ENCODE data around the gene EIF3CL.
"Not testable (repeated sequence)": the region's sequence is repeated elsewhere in the genome, so short reads cannot be mapped to it uniquely, and the experiment has no call there.

The EIF3CL gene

GRCh38 chr16:28403220-28404072 is at the start of gene EIF3CL:
EIF3CL (minus strand) TSS chr16:28403841; CDS start chr16:28403618, 223 bp downstream.
- DNase-seq: not testable (repeated sequence)

DNA sequence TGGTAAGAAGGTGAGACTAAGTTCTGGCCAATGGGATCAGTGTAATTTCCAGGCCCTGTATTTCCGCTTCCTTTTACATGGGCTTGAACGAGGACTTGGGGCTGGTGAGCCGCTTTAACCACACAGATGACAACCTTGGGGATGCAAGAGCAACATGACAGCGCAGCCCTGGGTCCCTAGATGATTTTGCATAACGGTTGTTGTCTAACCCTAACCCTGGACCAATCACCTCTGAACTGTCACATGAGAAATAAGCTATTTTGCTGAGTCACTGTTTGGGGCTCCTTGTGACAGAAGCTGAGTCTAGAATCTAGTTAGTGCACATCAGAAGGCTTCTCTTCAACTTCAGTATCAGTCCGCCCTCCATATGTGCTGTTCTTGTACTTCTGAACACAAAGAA is 43.4 kb upstream of the EIF3CL start:
- DNase-seq: not testable (repeated sequence)

DNA sequence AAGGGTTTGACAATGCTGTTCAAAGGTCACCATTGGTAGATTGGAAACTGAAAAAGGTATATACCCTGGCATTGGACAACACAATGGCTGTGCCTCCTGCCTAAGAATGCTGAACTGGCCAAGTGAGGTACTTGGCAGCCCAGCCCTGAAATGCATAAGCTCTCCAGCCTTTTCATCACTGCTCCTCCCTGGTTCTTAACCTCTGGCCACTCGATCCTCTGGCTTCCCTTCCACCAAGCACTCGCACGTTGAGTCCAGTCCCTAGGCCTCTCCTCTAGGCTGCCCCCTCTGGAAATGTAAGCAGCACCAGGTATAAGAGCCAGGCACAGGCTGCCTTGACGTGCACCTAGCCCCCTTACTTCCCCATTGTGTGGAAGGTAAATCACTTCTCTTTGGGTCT is 42.7 kb upstream of the EIF3CL start:
- not testable (repeated sequence) for DNase-seq

DNA sequence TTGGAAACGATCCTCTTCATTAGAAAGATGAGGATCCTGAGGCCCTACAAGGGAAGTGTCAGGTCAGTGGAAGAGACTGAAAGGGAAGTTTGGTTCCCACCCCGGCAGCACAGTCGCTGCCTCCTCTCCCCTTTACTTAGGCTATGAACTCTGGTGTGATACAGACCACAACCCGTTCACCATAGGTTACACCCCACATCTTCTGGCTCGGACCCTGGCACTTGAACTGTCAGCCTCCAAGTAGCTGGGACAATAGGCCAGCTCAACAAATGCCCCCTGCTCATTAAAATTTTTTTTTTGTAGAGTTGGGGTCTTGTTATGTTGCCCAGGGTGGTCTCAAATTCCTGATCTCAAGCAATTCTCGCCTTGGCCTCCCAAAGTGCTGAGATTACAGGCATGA is 40.3 kb upstream of the EIF3CL start:
- not testable (repeated sequence) for DNase-seq

- DNase-seq: not testable (repeated sequence)
Observed at GRCh38 chr16:28438899-28439298, 35.3 kb upstream of the EIF3CL start.

DNA sequence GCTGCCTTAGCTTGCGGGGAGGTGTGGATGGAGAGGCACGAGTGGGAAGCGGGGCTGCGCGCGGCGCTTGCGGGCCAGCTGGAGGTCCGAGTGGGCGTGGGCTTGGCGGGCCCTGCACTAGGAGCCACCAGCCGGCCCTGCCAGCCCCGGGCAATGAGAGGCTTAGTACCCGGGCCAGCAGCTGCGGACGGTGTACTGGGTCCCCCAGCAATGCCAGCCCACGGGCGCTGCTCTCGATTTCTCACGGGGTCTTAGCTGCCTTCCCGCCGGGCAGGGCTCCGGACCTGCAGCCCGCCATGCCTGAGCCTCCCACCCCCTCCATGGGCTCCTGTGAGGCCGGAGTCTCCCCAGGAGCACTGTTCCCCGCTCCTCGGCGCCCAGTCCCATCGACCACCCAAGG is 31.7 kb upstream of the EIF3CL start:
- not testable (repeated sequence) for DNase-seq

DNA sequence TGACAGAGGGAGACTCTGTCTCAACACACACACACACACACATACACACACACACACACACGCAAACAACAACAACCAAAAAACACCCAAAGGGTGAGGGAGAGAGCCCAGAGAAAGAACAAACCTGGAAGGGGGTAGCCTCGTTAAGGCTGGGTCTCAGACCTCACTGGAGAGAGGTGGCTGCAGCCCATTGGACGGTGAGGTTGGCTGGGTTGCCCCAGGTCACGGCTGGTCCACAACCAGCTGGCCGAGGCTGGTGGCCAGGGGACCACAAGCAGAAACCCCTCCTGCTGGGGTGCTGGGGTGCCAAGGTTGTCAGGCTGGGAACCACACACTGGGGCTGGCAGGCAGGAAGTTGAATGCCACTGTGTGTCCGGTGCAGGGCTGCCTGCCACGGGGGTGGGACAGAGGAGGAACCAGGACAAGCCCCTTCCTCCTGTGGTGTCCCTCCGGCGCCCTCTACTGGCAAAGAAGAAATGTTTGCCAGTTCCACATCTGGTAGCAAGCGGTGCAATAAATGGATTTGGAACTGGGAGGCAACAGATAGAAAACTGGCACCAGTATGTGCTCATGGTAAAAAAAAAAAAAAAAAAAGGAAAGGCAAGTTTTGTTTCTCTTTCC is 22.5 kb upstream of the EIF3CL start:
- not testable (repeated sequence) for DNase-seq

- DNase-seq: not testable (repeated sequence)
Observed at GRCh38 chr16:28421071-28421750, 17.6 kb upstream of the EIF3CL start.

- DNase-seq: not testable (repeated sequence)
Observed at GRCh38 chr16:28417033-28417432, 13.4 kb upstream of the EIF3CL start.

GRCh38 chr16:28414530-28414929 is 10.9 kb upstream of the EIF3CL start:
- DNase-seq: not testable (repeated sequence)

DNA sequence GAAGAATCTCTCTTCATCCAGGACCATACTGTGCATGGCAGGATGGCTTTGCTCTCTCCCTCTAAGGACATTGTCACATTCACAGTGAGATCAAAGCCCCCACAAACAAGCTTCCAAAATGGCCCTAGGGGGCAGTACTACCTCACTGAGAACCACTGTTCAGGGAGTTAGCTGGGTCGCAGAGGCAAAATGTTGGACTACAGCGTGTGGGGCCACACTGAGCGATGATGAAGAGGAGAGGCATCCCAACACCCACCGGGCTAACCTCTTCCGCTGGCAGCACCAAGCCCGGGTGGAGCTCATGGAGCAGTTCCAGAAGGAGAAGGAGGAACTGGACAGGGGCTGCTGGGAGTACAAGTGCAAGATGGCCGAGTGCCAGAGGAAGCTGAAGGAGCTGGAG is 9.9 kb upstream of the EIF3CL start:
- DNase-seq: not testable (repeated sequence)

GRCh38 chr16:28392054-28392453 is 11.6 kb downstream of the EIF3CL start:
- not testable (repeated sequence) for DNase-seq

GRCh38 chr16:28382177-28382867 is 21.3 kb downstream of the EIF3CL start:
- not testable (repeated sequence) for DNase-seq

DNA sequence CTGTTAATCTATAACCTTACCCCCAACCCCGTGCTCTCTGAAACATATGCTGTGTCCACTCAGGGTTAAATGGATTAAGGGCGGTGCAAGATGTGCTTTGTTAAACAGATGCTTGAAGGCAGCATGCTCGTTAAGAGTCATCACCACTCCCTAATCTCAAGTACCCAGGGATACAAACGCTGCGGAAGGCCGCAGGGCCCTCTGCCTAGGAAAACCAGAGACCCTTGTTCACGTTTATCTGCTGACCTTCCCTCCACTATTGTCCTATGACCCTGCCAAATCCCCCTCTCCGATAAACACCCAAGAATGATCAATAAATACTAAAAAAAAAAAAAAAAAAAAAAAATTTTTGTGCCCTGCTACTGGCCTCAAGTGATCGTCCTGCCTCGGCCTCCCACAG is 25.8 kb downstream of the EIF3CL start:
- DNase-seq: not testable (repeated sequence)

DNA sequence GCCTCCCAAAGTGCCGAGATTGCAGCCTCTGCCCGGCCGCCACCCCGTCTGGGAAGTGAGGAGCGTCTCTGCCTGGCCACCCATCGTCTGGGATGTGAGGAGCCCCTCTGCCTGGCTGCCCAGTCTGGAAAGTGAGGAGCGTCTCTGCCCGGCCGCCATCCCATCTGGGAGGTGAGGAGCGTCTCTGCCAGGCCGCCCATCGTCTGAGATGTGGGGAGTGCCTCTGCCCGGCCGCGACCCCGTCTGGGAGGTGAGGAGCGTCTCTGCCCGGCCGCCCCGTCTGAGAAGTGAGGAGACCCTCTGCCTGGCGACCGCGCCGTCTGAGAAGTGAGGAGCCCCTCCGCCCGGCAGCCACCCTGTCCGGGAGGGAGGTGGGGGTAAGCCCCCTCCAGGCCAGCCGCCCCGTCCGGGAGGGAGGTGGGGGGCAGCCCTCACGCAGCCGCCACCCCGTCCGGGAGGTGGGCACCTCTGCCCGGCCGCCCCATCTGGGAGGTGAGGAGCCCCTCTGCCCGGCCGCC is 26.5 kb downstream of the EIF3CL start:
- not testable (repeated sequence) for DNase-seq

DNA sequence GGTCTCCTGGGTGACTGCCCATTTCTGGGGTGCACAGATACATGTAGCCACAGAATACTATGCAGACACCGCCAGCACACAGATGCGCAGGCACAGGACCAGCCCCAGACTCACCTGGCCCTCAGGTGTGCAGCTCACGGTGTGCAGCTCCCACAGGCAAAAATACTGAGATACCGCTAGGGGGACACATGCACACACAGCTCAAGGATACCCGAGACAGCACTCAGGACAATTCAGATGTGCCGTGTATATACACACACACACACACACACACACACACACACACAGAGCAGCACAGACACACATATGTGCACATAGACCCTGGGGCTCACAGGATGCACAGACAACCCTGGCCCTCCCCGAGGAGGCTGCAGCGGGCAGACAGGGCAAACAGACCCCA is 28.5 kb downstream of the EIF3CL start:
- DNase-seq: not testable (repeated sequence)

DNA sequence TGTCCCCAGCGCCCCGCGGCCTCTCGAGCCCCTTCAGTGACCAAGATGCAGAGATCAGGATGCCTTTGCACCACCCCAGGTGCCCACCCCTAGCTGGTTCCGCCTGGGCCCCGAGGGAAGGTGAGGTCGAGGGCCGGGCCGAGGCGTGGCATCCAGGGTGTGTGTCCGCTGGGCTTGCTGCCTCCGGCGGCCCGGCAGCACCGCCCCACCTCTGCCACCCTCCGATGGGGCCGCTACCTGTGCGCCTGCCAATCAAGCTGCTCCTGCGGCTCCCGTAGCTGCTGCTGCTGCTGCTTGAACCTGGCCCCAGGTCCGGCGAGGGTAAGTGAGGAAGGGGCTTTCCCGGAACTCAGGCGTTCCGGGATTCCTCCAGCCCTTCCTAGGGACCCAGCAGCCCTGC is 29.4 kb downstream of the EIF3CL start:
- DNase-seq: not testable (repeated sequence)

DNA sequence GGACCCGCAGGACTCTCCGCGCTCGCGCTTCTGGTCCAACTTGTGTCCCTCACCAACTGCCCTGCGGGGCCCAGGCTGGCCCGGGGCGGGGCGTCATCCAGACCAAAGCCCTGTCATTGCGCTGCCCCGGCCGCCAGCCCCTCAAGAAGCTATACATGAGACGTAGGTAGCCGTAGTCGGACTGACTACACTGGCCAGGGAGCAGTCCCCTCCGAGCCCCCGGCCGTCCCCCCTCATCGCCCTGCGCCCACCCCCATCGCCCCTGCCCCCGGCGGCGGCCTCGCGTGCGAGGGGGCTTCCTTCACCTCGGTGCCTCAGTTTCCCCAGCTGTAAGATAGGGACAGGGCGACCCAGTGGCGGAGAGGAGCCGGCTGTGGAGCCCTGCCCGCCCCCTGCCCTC is 35.7 kb downstream of the EIF3CL start:
- DNase-seq: not testable (repeated sequence)

DNA sequence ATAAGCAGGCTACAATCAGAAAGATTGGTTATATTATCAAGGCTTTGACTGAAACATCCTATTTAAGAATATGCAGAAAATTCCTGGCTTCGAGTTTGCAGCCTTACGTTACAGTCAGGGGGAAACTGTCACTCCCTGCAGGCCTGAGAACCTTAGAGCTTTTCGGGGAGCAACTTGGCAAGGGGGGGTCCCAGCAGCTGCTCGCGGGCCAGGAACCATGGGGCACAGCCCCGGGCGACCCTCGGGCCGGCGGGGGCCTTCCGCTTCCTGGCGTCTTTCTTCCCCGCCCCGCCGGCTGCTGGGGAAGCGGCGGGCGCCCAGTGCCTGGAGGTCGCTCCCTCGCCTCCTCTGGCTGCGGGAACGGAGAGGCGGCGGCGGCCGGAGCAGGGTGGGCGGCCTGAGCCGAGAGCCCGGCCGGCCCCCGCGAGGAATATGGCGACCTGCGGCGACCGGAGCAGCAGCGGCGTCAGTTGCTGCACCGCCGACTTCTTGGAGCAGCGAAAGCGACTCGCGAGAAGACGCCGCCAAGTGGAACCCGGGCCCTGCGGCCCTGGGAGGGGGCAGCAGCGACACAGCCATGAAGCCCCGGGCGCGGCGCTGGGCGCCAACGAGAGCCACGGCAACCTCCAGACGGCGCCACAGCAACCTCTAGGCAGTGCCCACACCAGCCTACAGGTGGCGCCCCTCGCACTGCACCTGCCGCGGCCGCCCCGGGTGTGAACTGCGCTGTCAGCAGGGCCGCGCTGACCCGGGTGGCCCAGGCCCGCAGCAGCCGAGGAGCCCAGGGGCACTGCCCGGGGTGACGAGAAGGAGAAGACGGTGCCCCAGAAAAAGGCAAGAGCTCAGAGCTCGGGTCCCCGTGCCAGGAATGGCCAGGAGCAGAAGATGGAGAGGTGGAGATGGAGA is 39.1 kb downstream of the EIF3CL start:
- DNase-seq: not testable (repeated sequence)

DNA sequence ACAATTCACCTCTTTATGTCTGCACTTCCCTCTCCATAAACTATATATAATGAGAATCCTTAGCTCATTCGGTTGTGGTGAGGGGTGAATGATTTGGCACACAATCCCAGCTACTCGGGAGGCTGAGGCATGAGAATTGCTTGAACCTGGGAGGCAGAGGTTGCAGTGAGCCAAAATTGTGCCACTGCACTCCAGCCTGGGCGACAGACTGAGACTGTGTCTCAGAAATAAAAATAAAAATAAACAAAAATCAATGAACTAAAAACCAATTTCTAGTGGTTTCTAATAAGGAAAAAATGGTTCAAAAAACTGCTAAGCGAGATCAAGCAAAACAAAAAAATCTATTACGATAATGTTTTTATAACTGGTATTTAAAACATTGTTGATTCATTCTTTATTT is 40.2 kb downstream of the EIF3CL start, which contains the start of gene NPIPB6:
TSS of gene NPIPB6 (minus strand) at position 101 of the 400 bp plus-strand sequence. CDS start 686 bp downstream, outside the sequence.
- not testable (repeated sequence) for DNase-seq

- not testable (repeated sequence) for DNase-seq
Observed at GRCh38 chr16:28362600-28362999, 41.0 kb downstream of the EIF3CL start.

All from NCI-H1417 (cell line).